ENCODE results near the gene COQ6.
"Not testable (repeated sequence)": the region's sequence is repeated elsewhere in the genome, so short reads cannot be mapped to it uniquely, and the experiment has no call there.

COQ6 gene

GRCh38 chr14:73949752-73950734 is at the start of gene COQ6, which contains the start of gene FAM161B:
Gene COQ6, plus strand, starts transcription at chr14:73950302. Its CDS starts 31 bp downstream, at chr14:73950333.
Gene FAM161B, minus strand, starts transcription at chr14:73950094. Its CDS starts 68 bp downstream, at chr14:73950026.
- no peaks in the 10 kb centered on the region for H3K9me3 ChIP-seq (ENCODE audit: control insufficient read depth, insufficient read depth, low read length)
- no peaks in the 10 kb centered on the region for H3K27me3 ChIP-seq (ENCODE audit: control insufficient read depth, insufficient read depth, low read length)
- H3K9ac ChIP-seq (ENCODE audit: low read depth, low read length) = peak within 1 kb of the TSS; percentile 87
- H3K36me3 ChIP-seq (ENCODE audit: control insufficient read depth, insufficient read depth, low read length) = peaks cover 9% of the 10 kb centered on the region; the same call in 1 of the 2 replicates
- H3K4me3 ChIP-seq (ENCODE audit: low read depth, low read length) = peak within 1 kb of the TSS; percentile 87
- H3K27ac ChIP-seq (ENCODE audit: low read depth, low read length) = peak within 1 kb of the TSS; percentile 99
- no peaks in the 10 kb centered on the region for H3K4me1 ChIP-seq (ENCODE audit: control insufficient read depth, insufficient read depth, low read length)

- no peak overlapping the region for H3K27ac ChIP-seq (ENCODE audit: low read depth, low read length)
- H3K9ac ChIP-seq (ENCODE audit: low read depth, low read length) = no peak overlapping the region
- peaks cover 64% of the 10 kb centered on the region for H3K36me3 ChIP-seq (ENCODE audit: control insufficient read depth, insufficient read depth, low read length)
- no peaks in the 10 kb centered on the region for H3K27me3 ChIP-seq (ENCODE audit: control insufficient read depth, insufficient read depth, low read length)
- H3K4me1 ChIP-seq (ENCODE audit: control insufficient read depth, insufficient read depth, low read length) = no peaks in the 10 kb centered on the region
- H3K9me3 ChIP-seq (ENCODE audit: control insufficient read depth, insufficient read depth, low read length) = no peaks in the 10 kb centered on the region
- H3K4me3 ChIP-seq (ENCODE audit: low read depth, low read length) = no peak overlapping the region
Observed at GRCh38 chr14:73903028-73903427, 47.1 kb upstream of the COQ6 start.

- Histone ChIP-seq H3K27ac (ENCODE audit: low read depth, low read length) (no peak overlapping the region), H3K4me3 (ENCODE audit: low read depth, low read length) (no peak overlapping the region), H3K4me1 (ENCODE audit: control insufficient read depth, insufficient read depth, low read length) (no peaks in the 10 kb centered on the region), H3K36me3 (ENCODE audit: control insufficient read depth, insufficient read depth, low read length) (peaks cover 76% of the 10 kb centered on the region), H3K9me3 (ENCODE audit: control insufficient read depth, insufficient read depth, low read length) (no peaks in the 10 kb centered on the region), H3K27me3 (ENCODE audit: control insufficient read depth, insufficient read depth, low read length) (no peaks in the 10 kb centered on the region), H3K9ac (ENCODE audit: low read depth, low read length) (no peak overlapping the region)
Observed at GRCh38 chr14:73909681-73910080, 40.4 kb upstream of the COQ6 start.

- Histone ChIP-seq H3K36me3 (ENCODE audit: control insufficient read depth, insufficient read depth, low read length) (peaks cover 48% of the 10 kb centered on the region), H3K4me3 (ENCODE audit: low read depth, low read length) (no peak overlapping the region), H3K4me1 (ENCODE audit: control insufficient read depth, insufficient read depth, low read length) (no peaks in the 10 kb centered on the region), H3K9ac (ENCODE audit: low read depth, low read length) (no peak overlapping the region), H3K27ac (ENCODE audit: low read depth, low read length) (no peak overlapping the region), H3K27me3 (ENCODE audit: control insufficient read depth, insufficient read depth, low read length) (no peaks in the 10 kb centered on the region), H3K9me3 (ENCODE audit: control insufficient read depth, insufficient read depth, low read length) (no peaks in the 10 kb centered on the region)
Observed at GRCh38 chr14:73913256-73913655, 36.8 kb upstream of the COQ6 start.

- Histone ChIP-seq H3K4me1 (ENCODE audit: control insufficient read depth, insufficient read depth, low read length) (no peaks in the 10 kb centered on the region), H3K27ac (ENCODE audit: low read depth, low read length) (no peak overlapping the region), H3K4me3 (ENCODE audit: low read depth, low read length) (no peak overlapping the region), H3K9ac (ENCODE audit: low read depth, low read length) (no peak overlapping the region), H3K36me3 (ENCODE audit: control insufficient read depth, insufficient read depth, low read length) (peaks cover 26% of the 10 kb centered on the region), H3K27me3 (ENCODE audit: control insufficient read depth, insufficient read depth, low read length) (no peaks in the 10 kb centered on the region), H3K9me3 (ENCODE audit: control insufficient read depth, insufficient read depth, low read length) (no peaks in the 10 kb centered on the region)
Observed at GRCh38 chr14:73916324-73916723, 33.8 kb upstream of the COQ6 start.

GRCh38 chr14:73919457-73919856 is 30.6 kb upstream of the COQ6 start:
- H3K9me3 ChIP-seq (ENCODE audit: control insufficient read depth, insufficient read depth, low read length); H3K4me1 ChIP-seq (ENCODE audit: control insufficient read depth, insufficient read depth, low read length); H3K27ac ChIP-seq (ENCODE audit: low read depth, low read length); H3K9ac ChIP-seq (ENCODE audit: low read depth, low read length); H3K4me3 ChIP-seq (ENCODE audit: low read depth, low read length); H3K27me3 ChIP-seq (ENCODE audit: control insufficient read depth, insufficient read depth, low read length): not testable (repeated sequence)
- peaks cover 39% of the 10 kb centered on the region for H3K36me3 ChIP-seq (ENCODE audit: control insufficient read depth, insufficient read depth, low read length)

- Histone ChIP-seq H3K27me3 (ENCODE audit: control insufficient read depth, insufficient read depth, low read length) (no peaks in the 10 kb centered on the region), H3K4me3 (ENCODE audit: low read depth, low read length) (no peak overlapping the region), H3K9ac (ENCODE audit: low read depth, low read length) (no peak overlapping the region), H3K27ac (ENCODE audit: low read depth, low read length) (no peak overlapping the region), H3K36me3 (ENCODE audit: control insufficient read depth, insufficient read depth, low read length) (peaks cover 70% of the 10 kb centered on the region), H3K9me3 (ENCODE audit: control insufficient read depth, insufficient read depth, low read length) (no peaks in the 10 kb centered on the region), H3K4me1 (ENCODE audit: control insufficient read depth, insufficient read depth, low read length) (no peaks in the 10 kb centered on the region)
Observed at GRCh38 chr14:73924337-73924736, 25.8 kb upstream of the COQ6 start.

GRCh38 chr14:73935666-73936065 is 14.4 kb upstream of the COQ6 start:
- peaks cover 26% of the 10 kb centered on the region for H3K36me3 ChIP-seq (ENCODE audit: control insufficient read depth, insufficient read depth, low read length)
- H3K4me3 ChIP-seq (ENCODE audit: low read depth, low read length) = no peak overlapping the region
- H3K9me3 ChIP-seq (ENCODE audit: control insufficient read depth, insufficient read depth, low read length) = no peaks in the 10 kb centered on the region
- no peak overlapping the region for H3K27ac ChIP-seq (ENCODE audit: low read depth, low read length)
- no peaks in the 10 kb centered on the region for H3K4me1 ChIP-seq (ENCODE audit: control insufficient read depth, insufficient read depth, low read length)
- no peaks in the 10 kb centered on the region for H3K27me3 ChIP-seq (ENCODE audit: control insufficient read depth, insufficient read depth, low read length)
- no peak overlapping the region for H3K9ac ChIP-seq (ENCODE audit: low read depth, low read length)

- Histone ChIP-seq H3K4me1 (ENCODE audit: control insufficient read depth, insufficient read depth, low read length) (no peaks in the 10 kb centered on the region), H3K27me3 (ENCODE audit: control insufficient read depth, insufficient read depth, low read length) (no peaks in the 10 kb centered on the region), H3K9me3 (ENCODE audit: control insufficient read depth, insufficient read depth, low read length) (no peaks in the 10 kb centered on the region), H3K27ac (ENCODE audit: low read depth, low read length) (no peak overlapping the region), H3K4me3 (ENCODE audit: low read depth, low read length) (no peak overlapping the region), H3K36me3 (ENCODE audit: control insufficient read depth, insufficient read depth, low read length) (peaks cover 17% of the 10 kb centered on the region), H3K9ac (ENCODE audit: low read depth, low read length) (no peak overlapping the region)
Observed at GRCh38 chr14:73936548-73936947, 13.6 kb upstream of the COQ6 start.

- H3K4me3 ChIP-seq (ENCODE audit: low read depth, low read length) = no peak overlapping the region
- peaks cover 12% of the 10 kb centered on the region for H3K36me3 ChIP-seq (ENCODE audit: control insufficient read depth, insufficient read depth, low read length)
- H3K9ac ChIP-seq (ENCODE audit: low read depth, low read length) = no peak overlapping the region
- H3K9me3 ChIP-seq (ENCODE audit: control insufficient read depth, insufficient read depth, low read length) = no peaks in the 10 kb centered on the region
- no peaks in the 10 kb centered on the region for H3K27me3 ChIP-seq (ENCODE audit: control insufficient read depth, insufficient read depth, low read length)
- H3K4me1 ChIP-seq (ENCODE audit: control insufficient read depth, insufficient read depth, low read length) = no peaks in the 10 kb centered on the region
- no peak overlapping the region for H3K27ac ChIP-seq (ENCODE audit: low read depth, low read length)
Observed at GRCh38 chr14:73937012-73937411, 13.1 kb upstream of the COQ6 start.

GRCh38 chr14:73942180-73942579 is 7.9 kb upstream of the COQ6 start:
- Histone ChIP-seq H3K36me3 (ENCODE audit: control insufficient read depth, insufficient read depth, low read length) (no peaks in the 10 kb centered on the region), H3K27me3 (ENCODE audit: control insufficient read depth, insufficient read depth, low read length) (no peaks in the 10 kb centered on the region), H3K9me3 (ENCODE audit: control insufficient read depth, insufficient read depth, low read length) (no peaks in the 10 kb centered on the region), H3K4me1 (ENCODE audit: control insufficient read depth, insufficient read depth, low read length) (no peaks in the 10 kb centered on the region), H3K4me3 (ENCODE audit: low read depth, low read length) (no peak overlapping the region), H3K9ac (ENCODE audit: low read depth, low read length) (no peak overlapping the region), H3K27ac (ENCODE audit: low read depth, low read length) (no peak overlapping the region)
